Neural cell (in vitro differentiated cells): Measurements from ENCODE around the gene CHPF. TPM values are rescaled to one million over a fixed set of nuclear protein-coding genes. Genes with fewer than 3 reads are reported as not detected.

Experiments
- H2AFZ ChIP-seq: fragments of 200-600, 300-800 bp; sonication (generic), shearing (Covaris generic); 2 replicates; pipeline ENCODE4 v1.6.0; 2014; ENCODE audit warnings: low read depth, mild to moderate bottlenecking, antibody characterized with exemption, low read length, moderate library complexity
- H3F3A ChIP-seq: fragments of 200-600 bp; shearing (Covaris generic); 2 replicates; pipeline ENCODE4 v1.6.1; 2016; ENCODE audit warnings: mild to moderate bottlenecking, moderate library complexity, mixed read lengths, antibody characterized with exemption, low read length; ENCODE audit not compliant: insufficient read depth, poor library complexity, severe bottlenecking
- H3K27ac ChIP-seq: fragments of 200-600, 300-800 bp; sonication (generic), shearing (Covaris generic); 2 replicates; pipeline ENCODE4 v1.5.1; 2014; ENCODE audit warnings: mild to moderate bottlenecking, low read length, moderate library complexity
- H3K27me3 ChIP-seq: fragments of 300-800, 200-600 bp; sonication (generic), shearing (Covaris generic); 2 replicates; pipeline ENCODE4 v1.6.0; 2014; ENCODE audit warnings: mild to moderate bottlenecking, low read depth, low read length, moderate library complexity; ENCODE audit not compliant: insufficient read depth
- H3K36me3 ChIP-seq: fragments of 300-800, 200-600 bp; sonication (generic), shearing (Covaris generic); 2 replicates; pipeline ENCODE4 v1.5.1; 2014; ENCODE audit warnings: mild to moderate bottlenecking, antibody characterized with exemption, low read length, moderate library complexity; ENCODE audit not compliant: insufficient read depth
- H3K4me2 ChIP-seq: fragments of 300-800, 200-600 bp; sonication (generic), shearing (Covaris generic); 2 replicates; pipeline ENCODE4 v1.6.0; 2014; ENCODE audit warnings: mild to moderate bottlenecking, low read length
- H3K4me3 ChIP-seq: fragments of 300-800, 200-600 bp; sonication (generic), shearing (Covaris generic); 2 replicates; pipeline ENCODE4 v1.5.1; 2014; ENCODE audit warnings: mild to moderate bottlenecking, low read length, moderate library complexity
- H3K79me2 ChIP-seq: fragments of 200-600 bp; shearing (Covaris generic); replicated peaks from 2 replicates; pipeline ENCODE4 v1.6.0; 2014; ENCODE audit warnings: mild to moderate bottlenecking, low read length, moderate library complexity; ENCODE audit not compliant: insufficient read depth
- H3K9ac ChIP-seq: fragments of 300-800, 200-600 bp; sonication (generic), shearing (Covaris generic); 2 replicates; pipeline ENCODE4 v1.6.1; 2016; ENCODE audit warnings: mild to moderate bottlenecking, low read length, mixed read lengths
- H3K9me2 ChIP-seq: fragments of 200-600 bp; shearing (Covaris generic); 2 replicates; pipeline ENCODE4 v1.6.1; 2016; ENCODE audit warnings: mild to moderate bottlenecking, low read length, mixed read lengths; ENCODE audit not compliant: insufficient read depth
- H3K9me3 ChIP-seq: fragments of 200-600, 300-800 bp; sonication (generic), shearing (Covaris generic); 2 replicates; pipeline ENCODE4 v1.6.1; 2016; ENCODE audit warnings: mild to moderate bottlenecking, mixed run types, low read length, moderate library complexity, mixed read lengths
- H4K20me1 ChIP-seq: fragments of 200-600 bp; shearing (Covaris generic); 2 replicates; pipeline ENCODE4 v1.6.1; 2016; ENCODE audit warnings: mild to moderate bottlenecking, mixed run types; ENCODE audit not compliant: insufficient read depth
- CTCF ChIP-seq: fragments of 450-650 bp; IDR thresholded peaks from 2 replicates; pipeline ENCODE4 v1.5.1; 2014; ENCODE audit warnings: antibody characterized with exemption, mild to moderate bottlenecking, moderate library complexity; ENCODE audit not compliant: poor library complexity, severe bottlenecking
- EP300 ChIP-seq: fragments of 450-650 bp; conservative IDR thresholded peaks from 2 replicates; pipeline ENCODE4 v1.6.1; 2014; ENCODE audit warnings: antibody characterized with exemption, mild to moderate bottlenecking, moderate library complexity; ENCODE audit not compliant: poor library complexity, severe bottlenecking
- EZH2 ChIP-seq: fragments of 200-600, 300-800 bp; shearing (Covaris generic), sonication (generic); IDR thresholded peaks from 2 replicates; pipeline ENCODE4 v1.6.1; 2014; ENCODE audit warnings: antibody characterized with exemption, low read length, borderline replicate concordance, mild to moderate bottlenecking; ENCODE audit not compliant: insufficient read depth, poor library complexity, severe bottlenecking
- MXI1 ChIP-seq: fragments of 450-650 bp; conservative IDR thresholded peaks from 2 replicates; pipeline ENCODE4 v1.6.1; 2014; ENCODE audit warnings: antibody characterized with exemption, mild to moderate bottlenecking; ENCODE audit not compliant: poor library complexity, severe bottlenecking
- POLR2AphosphoS5 ChIP-seq: IDR thresholded peaks from 2 replicates; pipeline ENCODE4 v1.6.1; 2012
- RAD21 ChIP-seq: fragments of 450-650 bp; conservative IDR thresholded peaks from 2 replicates; pipeline ENCODE4 v1.6.1; 2014; ENCODE audit warnings: antibody characterized with exemption, mild to moderate bottlenecking, moderate library complexity
- REST ChIP-seq: IDR thresholded peaks from 2 replicates; pipeline ENCODE4 v1.6.1; 2012; ENCODE audit warnings: borderline replicate concordance
- SMC3 ChIP-seq: fragments of 450-650 bp; conservative IDR thresholded peaks from 2 replicates; pipeline ENCODE4 v1.6.1; 2014; ENCODE audit warnings: antibody characterized with exemption, mild to moderate bottlenecking, moderate library complexity; ENCODE audit not compliant: poor library complexity
- TAF1 ChIP-seq: IDR thresholded peaks from 2 replicates; pipeline ENCODE4 v1.6.1; 2012; ENCODE audit warnings: low read depth
- polyA plus RNA-seq: library from polyadenylated mRNA; depleted of rRNA; stranded (reverse); fragments of >200 nt; gene quantifications from 2 replicates; pipeline ENCODE4 v1.2.3, GENCODE V29; 2014

The CHPF gene
- polyA plus RNA-seq, 1 donor from 2014 or later = 28.6 TPM

- no peak for TF ChIP-seq EZH2
- no peak for TF ChIP-seq POLR2AphosphoS5
- no peak for TF ChIP-seq SMC3
- no peak for TF ChIP-seq MXI1
- no peak for TF ChIP-seq RAD21
- TF ChIP-seq EP300 = no peak
- TF ChIP-seq TAF1 = no peak
- TF ChIP-seq REST = no peak
- no peak for TF ChIP-seq CTCF
- H3K9me2 ChIP-seq = no peaks in the 10 kb centered on the region
- no peak overlapping the region for H3K9ac ChIP-seq
- H4K20me1 ChIP-seq = no peaks in the 10 kb centered on the region
- no peaks in the 10 kb centered on the region for H3K36me3 ChIP-seq
- H3K4me3 ChIP-seq = no peak overlapping the region
- no peaks in the 10 kb centered on the region for H3F3A ChIP-seq
- no peaks in the 10 kb centered on the region for H3K27me3 ChIP-seq
- H3K9me3 ChIP-seq = no peaks in the 10 kb centered on the region
- peaks cover 5% of the 10 kb centered on the region for H3K79me2 ChIP-seq
- no peak overlapping the region for H3K27ac ChIP-seq
- H2AFZ ChIP-seq = no peak overlapping the region
- no peak overlapping the region for H3K4me2 ChIP-seq
These were observed 24.3 kb upstream of the CHPF start for GRCh38 chr2:219567791-219568361.

- no peak for TF ChIP-seq RAD21
- TF ChIP-seq EP300 = no peak
- no peak for TF ChIP-seq CTCF
- no peak for TF ChIP-seq POLR2AphosphoS5
- no peak for TF ChIP-seq TAF1
- TF ChIP-seq EZH2 = no peak
- no peak for TF ChIP-seq SMC3
- no peak for TF ChIP-seq REST
- TF ChIP-seq MXI1 = no peak
- Histone ChIP-seq H3F3A (no peaks in the 10 kb centered on the region), H3K4me2 (no peak overlapping the region), H3K36me3 (no peaks in the 10 kb centered on the region), H3K27me3 (no peaks in the 10 kb centered on the region), H4K20me1 (no peaks in the 10 kb centered on the region), H3K9ac (no peak overlapping the region), H2AFZ (no peak overlapping the region), H3K9me2 (no peaks in the 10 kb centered on the region), H3K27ac (no peak overlapping the region), H3K4me3 (no peak overlapping the region), H3K79me2 (peaks cover 5% of the 10 kb centered on the region), H3K9me3 (no peaks in the 10 kb centered on the region)
These were observed 23.5 kb upstream of the CHPF start for GRCh38 chr2:219567131-219567530.
